Mesothelial cell of epicardium (in vitro differentiated cells): ENCODE data around the gene PADI6. TPM values are rescaled to one million over a fixed set of nuclear protein-coding genes. Genes with fewer than 3 reads are reported as not detected.

Experiments
- DNase-seq, 2 experiments: peaks; one replicate each; pipeline ENCODE4 v3.0.0; 2021; ENCODE audit warnings: low spot score in 2 of 2; ENCODE audit not compliant: unreplicated experiment in 2 of 2
- H3K27ac Mint-ChIP-seq: 2 replicates; pipeline ENCODE4 v1.8.0; 2021; ENCODE audit warnings: mixed read lengths
- H3K27me3 Mint-ChIP-seq: 2 replicates; pipeline ENCODE4 v1.8.0; 2021; ENCODE audit warnings: low read depth, mixed read lengths
- H3K36me3 Mint-ChIP-seq: 2 replicates; pipeline ENCODE4 v1.8.0; 2021; ENCODE audit warnings: mixed read lengths
- H3K4me1 Mint-ChIP-seq: 2 replicates; pipeline ENCODE4 v1.8.0; 2021; ENCODE audit warnings: mixed read lengths
- H3K4me3 Mint-ChIP-seq: 2 replicates; pipeline ENCODE4 v1.8.0; 2021; ENCODE audit warnings: mild to moderate bottlenecking, moderate library complexity, mixed read lengths
- H3K9me3 Mint-ChIP-seq: 2 replicates; pipeline ENCODE4 v1.8.0; 2021; ENCODE audit warnings: mixed read lengths
- CTCF ChIP-seq: fragments of 200-600 bp; sonication (generic); IDR thresholded peaks from one replicate; pipeline ENCODE4 v1.5.0; 2021; ENCODE audit warnings: antibody characterized with exemption; ENCODE audit not compliant: unreplicated experiment
- total RNA-seq: library from RNA; stranded (reverse); gene quantifications from 3 replicates; pipeline ENCODE4 v1.2.1, GENCODE V29; 2021

The PADI6 gene
- total RNA-seq, 1 donor from 2014 or later, result not detected

DNA sequence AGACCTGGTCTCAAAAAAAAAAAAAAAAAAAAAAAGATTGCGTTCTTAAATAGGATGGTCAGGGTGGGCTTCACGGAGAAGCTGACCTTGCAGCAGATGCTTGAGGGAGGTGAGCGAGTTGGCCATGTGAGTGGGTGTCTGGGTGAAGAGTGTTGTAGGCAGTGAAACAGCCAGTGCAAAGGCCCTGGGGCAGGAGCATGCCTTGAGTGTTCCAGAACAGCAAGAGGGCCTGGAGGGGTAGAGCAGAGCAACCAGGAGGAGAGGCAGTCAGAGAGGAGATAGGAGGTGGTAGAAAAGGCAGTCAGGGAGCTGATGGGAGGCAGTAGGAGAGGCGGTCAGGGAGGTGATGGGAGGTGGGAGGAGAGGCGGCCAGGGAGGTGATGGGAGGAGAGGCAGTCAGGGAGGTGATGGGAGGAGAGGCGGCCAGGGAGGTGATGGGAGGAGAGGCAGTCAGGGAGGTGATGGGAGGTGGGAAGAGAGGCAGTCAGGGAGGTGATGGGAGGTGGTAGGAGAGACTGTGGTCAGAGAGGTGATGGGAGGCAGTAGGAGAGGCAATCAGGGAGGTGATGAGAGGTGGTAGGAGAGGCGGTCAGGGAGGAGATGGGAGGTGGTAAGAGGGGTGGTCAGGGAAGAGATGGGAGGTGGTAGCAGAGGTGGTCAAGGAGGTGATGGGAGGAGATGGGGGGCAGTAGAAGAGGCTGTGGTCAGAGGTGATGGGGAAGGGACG is 20.2 kb upstream of the PADI6 start:
- Mint-ChIP-seq H3K27ac (no peak overlapping the region), H3K9me3 (no peaks in the 10 kb centered on the region), H3K36me3 (no peaks in the 10 kb centered on the region), H3K27me3 (peaks cover 18% of the 10 kb centered on the region), H3K4me1 (peaks cover 8% of the 10 kb centered on the region), H3K4me3 (no peak overlapping the region)
- no peak for DNase-seq
- TF ChIP-seq CTCF, result no peak

DNA sequence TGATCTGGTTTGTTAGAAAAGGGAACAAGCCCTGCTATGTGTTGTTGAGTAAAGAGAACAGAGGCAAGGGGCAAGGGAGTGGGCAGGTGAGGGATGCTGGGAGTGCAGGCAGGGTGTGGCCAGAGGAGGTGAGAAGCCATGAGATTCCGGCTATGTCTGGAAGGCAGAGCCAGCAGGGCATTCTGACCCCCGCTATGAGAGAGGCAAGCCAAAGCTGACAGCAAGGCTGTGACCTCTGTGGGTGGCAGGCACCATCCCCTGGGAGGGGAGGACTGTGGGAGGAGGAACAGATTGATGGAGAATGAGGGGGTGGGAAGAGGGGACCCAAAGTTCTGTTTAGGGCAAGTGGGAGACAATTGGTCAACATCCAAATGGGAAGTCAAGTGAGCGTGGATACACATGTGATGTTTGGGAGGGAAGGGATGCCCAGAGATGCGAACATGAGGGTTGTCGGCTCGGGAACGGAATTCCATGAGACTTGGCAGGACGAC is 19.5 kb upstream of the PADI6 start:
- TF ChIP-seq CTCF, result no peak
- peaks cover 8% of the 10 kb centered on the region for H3K4me1 Mint-ChIP-seq
- no peak for DNase-seq
- no peaks in the 10 kb centered on the region for H3K9me3 Mint-ChIP-seq
- H3K27ac Mint-ChIP-seq, result no peak overlapping the region
- H3K36me3 Mint-ChIP-seq, result no peaks in the 10 kb centered on the region
- no peak overlapping the region for H3K4me3 Mint-ChIP-seq
- peaks cover 18% of the 10 kb centered on the region for H3K27me3 Mint-ChIP-seq

DNA sequence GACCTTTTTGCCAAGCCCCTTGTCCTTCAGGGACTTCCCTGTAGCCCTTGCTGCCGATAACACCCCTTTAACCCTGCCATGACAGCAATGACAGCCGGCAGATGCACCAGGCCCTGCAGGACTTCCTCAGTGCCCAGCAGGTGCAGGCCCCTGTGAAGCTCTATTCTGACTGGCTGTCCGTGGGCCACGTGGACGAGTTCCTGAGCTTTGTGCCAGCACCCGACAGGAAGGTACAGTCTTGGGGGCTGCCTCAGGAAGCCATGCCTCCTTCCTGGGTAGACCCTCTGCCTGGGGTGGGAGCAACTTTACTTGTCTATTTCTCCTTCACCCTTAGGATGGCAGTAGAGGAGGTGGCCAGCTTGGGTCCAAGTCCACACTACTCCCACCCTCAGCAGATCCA is 16.1 kb upstream of the PADI6 start:
- Mint-ChIP-seq H3K4me3 (no peak overlapping the region), H3K4me1 (no peaks in the 10 kb centered on the region), H3K27me3 (peaks cover 18% of the 10 kb centered on the region), H3K9me3 (no peaks in the 10 kb centered on the region), H3K36me3 (no peaks in the 10 kb centered on the region), H3K27ac (no peak overlapping the region)
- no peak for TF ChIP-seq CTCF
- DNase-seq, result no peak

DNA sequence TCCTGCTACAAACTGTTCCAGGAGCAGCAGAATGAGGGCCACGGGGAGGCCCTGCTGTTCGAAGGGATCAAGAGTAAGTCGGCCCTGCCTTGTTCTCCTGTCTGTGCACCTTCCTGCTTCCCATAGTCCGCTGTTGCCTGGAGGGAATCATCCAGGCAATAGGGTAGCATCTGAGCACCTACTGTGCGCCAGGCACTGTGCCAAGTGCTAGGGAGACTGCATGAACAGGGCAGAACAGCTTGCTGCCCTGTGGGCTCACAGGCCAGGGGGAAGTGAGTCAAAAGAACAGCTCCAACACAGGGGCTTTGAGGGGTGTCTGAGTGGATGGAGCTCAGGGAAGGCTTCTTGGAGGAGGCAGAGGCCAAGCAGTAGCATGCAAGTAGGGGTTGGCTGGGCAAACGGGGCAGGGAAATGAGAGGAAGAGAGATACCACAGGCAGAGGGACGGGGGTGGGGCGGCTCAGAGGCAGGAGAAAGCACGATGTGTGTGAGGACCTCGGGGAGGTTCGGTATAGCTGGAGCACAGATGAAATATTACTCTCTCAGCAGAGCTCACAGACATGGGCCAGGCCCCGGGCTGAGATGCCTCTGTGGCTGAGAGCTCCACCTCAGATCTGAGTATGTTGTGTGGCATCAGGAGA is 15.5 kb upstream of the PADI6 start:
- Mint-ChIP-seq H3K36me3 (no peaks in the 10 kb centered on the region), H3K9me3 (no peaks in the 10 kb centered on the region), H3K27me3 (peaks cover 16% of the 10 kb centered on the region), H3K27ac (no peak overlapping the region), H3K4me1 (no peaks in the 10 kb centered on the region), H3K4me3 (no peak overlapping the region)
- DNase-seq, result no peak
- no peak for TF ChIP-seq CTCF

DNA sequence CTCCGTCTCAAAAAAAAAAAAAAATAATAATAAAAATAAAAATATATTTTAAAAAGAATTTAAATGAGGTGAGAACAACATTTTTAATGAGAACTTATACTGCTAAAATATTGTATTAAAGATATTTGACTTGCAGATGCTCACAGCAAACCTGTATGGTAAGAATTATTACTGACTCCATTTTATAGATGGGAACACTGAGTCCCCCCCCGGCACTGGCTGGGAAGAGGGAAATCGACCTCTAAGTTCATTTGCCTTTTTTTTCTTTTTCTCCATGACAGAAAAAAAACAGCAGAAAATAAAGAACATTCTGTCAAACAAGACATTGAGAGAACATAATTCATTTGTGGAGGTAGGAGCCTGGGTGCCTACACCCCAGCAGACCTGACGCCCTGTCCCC is 13.4 kb upstream of the PADI6 start:
- TF ChIP-seq CTCF, result no peak
- H3K9me3 Mint-ChIP-seq, result no peaks in the 10 kb centered on the region
- no peak for DNase-seq
- H3K4me3 Mint-ChIP-seq, result no peak overlapping the region
- H3K27me3 Mint-ChIP-seq, result no peaks in the 10 kb centered on the region
- H3K36me3 Mint-ChIP-seq, result no peaks in the 10 kb centered on the region
- no peaks in the 10 kb centered on the region for H3K4me1 Mint-ChIP-seq
- no peak overlapping the region for H3K27ac Mint-ChIP-seq
